Raji (cell line): ENCODE results near the gene THPO.

ENCODE experiments used
- POLR2A ChIP-seq: IDR thresholded peaks from 2 replicates; pipeline ENCODE4 v1.6.1; 2011; ENCODE audit warnings: low read depth, low read length, control low read depth; ENCODE audit not compliant: insufficient read depth

Gene THPO

DNA sequence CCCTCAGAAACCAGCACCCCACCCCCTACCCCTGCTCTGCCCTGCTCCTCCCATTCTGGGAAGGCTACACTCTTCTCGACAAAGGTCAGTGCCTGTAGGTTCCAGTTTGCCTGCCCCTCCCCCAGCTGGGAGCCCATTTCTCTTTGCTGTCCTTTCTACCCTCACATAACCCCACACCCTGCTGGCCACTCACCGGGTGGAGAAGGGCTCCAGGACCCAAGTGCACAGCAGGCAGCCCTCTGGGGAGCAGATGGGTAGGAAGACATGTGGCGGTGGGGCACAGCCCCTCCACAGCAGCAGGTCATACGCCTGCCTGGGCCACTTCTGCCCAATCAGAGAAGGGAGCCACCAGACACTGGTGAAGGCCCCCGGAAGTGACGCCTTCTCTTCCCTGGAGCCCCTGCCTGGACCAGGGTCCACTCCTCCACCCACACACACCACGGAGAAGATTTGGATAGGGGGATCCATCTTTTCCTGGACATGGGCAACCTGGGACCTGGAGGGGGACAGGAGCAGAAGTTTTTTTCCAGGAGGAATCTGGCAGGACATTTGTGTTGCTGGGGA, at the start of gene THPO:
Gene THPO (minus strand): TSS at position 326 of the 564 bp plus-strand sequence. CDS start 1,948 bp downstream, outside the sequence.
- TF ChIP-seq POLR2A, result no peak

DNA sequence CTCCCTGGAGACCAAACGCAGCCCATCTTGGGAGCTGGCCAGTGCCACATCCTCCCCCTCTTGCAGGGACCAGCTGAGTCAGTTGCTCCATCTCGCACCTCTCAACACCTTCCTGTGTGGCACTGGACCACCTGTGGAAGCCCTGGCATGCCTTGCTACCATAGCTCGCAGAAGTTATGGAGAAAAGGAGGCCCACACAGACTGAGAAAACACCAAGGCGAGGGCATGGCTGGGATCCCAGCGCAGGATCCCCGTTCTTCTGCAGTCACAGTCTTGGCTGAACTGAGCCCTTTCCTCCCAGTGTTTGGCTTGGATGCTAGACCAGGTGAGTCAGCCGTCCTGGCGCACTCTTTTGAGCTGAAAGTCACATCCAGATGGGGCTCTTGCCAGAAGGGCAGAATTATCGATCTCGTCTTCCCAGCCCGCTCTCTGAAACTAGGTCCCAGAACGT, 48.7 kb upstream of the THPO start:
- TF ChIP-seq POLR2A, result no peak

DNA sequence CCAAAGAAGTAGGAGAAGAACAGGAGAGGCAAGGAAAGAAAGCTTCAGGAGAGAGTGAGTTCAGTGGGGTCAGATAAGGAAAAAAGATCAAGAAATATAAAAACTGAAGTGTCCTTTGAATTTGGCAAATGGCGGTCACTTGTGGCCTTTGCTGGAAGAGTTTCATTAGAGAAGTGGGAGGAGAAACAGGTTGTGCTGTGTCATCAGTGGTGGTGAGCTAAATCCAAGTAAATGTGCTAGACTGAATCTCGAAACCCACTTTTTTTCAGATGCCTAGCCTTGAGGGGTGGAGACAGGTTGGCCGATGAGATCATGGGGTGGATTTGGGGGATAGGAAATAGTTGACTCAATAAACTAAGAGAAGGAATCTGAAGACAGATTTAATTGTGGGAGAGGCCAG, 45.6 kb upstream of the THPO start:
- TF ChIP-seq POLR2A, result no peak

GRCh38 chr3:184419171-184419570, 41.2 kb upstream of the THPO start:
- TF ChIP-seq POLR2A, result no peak

DNA sequence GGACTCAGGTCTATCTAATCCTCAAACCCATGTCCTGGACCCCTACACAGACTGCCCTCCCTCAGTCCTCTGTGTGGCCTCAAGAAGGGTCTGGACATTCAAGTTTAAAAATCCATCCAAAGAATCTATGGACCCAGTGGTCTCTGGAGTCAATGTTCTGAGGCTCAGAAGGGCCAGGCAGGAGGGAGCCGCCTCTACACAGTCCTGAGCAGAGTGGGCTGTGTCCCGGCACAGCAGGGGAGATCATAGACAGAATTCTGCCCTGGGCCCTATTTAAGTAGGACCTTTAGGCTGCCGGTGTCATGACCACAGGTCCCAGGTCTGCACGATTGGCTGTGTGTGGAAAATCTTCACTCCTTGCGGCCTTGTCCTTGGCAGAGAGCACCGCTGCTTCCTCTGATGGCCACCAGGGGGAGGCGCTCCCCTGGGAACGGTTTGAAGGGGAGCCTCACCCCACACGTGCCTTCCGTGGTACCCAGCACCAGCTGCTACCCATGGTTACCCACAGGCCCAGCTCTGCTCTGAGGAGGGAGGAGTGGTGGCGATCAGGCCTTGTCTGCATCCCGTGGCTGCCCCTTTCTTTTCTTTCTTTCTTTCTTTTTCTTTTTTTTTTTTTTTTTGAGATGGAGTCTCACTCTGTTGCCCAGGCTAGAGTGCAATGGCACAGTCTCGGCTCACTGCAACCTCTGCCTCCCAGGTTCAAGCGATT, 39.8 kb upstream of the THPO start:
- TF ChIP-seq POLR2A, result no peak

- no peak for TF ChIP-seq POLR2A
These were observed 37.1 kb upstream of the THPO start for GRCh38 chr3:184415203-184415490.

- TF ChIP-seq POLR2A, result no peak
These were observed 36.6 kb upstream of the THPO start for GRCh38 chr3:184414418-184415202.

- TF ChIP-seq POLR2A, result no peak
These were observed 32.0 kb upstream of the THPO start for GRCh38 chr3:184409946-184410500.

DNA sequence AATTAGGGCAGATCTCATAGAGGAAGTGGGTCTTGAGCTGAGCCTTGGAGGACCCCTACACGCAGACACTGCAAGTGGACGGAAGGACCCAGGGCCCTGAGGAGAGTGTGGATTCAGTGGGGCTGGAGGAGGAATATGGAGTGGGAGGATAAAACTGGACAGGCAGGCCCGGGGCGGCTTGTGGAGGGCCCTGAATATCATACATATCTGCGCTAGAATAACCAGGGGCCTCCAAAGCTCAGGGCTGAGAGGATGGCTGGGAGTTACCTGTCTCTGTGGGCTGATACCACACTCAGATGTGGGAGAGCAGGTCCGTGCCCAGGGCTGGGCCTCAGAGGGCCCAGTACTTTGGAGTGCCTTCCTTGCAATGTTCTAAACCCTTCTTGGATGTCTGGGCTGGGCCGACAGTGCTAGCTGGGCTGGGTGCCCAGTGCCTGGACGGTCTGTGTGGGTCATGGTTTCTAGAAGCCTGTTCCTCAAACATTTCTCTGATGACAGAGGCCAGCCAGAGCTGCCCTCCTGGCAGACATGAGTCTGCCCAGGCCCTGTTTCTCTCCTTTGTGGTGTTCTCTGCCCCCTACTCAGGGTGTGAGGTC, 31.4 kb upstream of the THPO start:
- TF ChIP-seq POLR2A, result no peak

DNA sequence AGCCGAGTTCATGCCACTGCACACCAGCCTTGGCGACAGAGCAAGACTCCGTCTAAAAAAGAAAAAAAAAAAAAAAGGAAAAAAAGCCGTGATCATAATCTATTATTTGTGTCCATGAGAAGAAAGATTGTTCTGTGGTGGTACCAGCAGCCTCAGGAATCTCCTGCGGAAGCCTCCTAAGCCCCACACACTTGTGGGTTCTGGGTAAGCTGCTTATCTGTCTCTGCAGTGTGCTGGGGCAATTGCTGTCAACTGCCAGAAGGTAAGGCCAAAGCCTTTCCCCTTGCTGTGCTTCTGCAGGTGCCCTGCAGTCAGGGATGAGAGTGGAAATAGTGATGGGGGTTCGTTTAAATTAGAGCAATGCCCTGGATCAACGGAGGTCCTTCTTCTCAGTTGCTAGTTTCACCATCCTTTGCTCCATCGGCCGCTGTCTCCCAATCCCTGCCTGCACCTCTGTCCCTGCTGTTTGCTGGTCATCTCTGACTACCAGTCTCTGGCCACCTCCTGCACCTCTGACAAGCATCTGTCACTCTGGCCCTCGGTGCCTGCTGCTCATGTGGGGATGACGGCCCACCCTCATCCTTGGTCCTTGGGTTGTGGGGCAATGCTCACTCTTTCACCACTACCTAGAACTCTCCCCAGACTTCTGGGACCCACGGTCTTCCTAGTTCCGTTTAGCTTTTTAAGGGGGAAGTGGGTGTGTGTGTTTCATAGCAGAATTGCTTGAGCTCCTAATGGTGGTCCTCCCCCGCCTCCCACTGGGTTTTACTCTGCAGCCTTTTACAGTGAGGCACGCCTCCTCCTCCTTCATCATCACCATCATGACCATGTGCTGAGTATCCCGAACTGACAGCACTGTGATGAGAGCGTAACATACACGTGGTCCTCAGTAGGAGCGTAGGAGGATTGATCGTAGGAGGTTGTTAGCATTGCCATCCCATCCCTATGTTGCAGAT, 27.3 kb upstream of the THPO start:
- TF ChIP-seq POLR2A, result no peak

GRCh38 chr3:184399410-184399809, 21.4 kb upstream of the THPO start:
- no peak for TF ChIP-seq POLR2A

- TF ChIP-seq POLR2A, result no peak
These were observed 17.3 kb upstream of the THPO start for GRCh38 chr3:184395320-184395660.

DNA sequence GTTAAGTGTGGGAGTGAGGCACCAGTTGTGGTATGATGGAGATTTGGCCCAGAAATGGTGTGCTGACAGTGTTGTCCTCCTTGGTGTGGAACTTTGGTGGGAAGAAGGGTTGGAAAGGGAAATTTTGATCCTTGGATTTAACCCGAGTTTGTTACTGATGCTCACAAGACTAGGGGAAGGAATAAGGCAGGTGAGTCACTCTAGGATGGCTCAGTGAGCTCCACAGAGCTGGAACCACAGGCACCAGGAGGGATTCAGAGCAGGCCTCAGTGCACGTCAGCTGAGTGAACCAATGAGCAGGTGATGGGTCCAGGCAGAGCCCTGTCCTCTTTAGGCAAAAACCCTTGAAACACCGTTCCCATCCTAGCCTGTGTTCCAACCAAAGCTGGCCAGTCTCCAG, 13.3 kb upstream of the THPO start:
- no peak for TF ChIP-seq POLR2A

DNA sequence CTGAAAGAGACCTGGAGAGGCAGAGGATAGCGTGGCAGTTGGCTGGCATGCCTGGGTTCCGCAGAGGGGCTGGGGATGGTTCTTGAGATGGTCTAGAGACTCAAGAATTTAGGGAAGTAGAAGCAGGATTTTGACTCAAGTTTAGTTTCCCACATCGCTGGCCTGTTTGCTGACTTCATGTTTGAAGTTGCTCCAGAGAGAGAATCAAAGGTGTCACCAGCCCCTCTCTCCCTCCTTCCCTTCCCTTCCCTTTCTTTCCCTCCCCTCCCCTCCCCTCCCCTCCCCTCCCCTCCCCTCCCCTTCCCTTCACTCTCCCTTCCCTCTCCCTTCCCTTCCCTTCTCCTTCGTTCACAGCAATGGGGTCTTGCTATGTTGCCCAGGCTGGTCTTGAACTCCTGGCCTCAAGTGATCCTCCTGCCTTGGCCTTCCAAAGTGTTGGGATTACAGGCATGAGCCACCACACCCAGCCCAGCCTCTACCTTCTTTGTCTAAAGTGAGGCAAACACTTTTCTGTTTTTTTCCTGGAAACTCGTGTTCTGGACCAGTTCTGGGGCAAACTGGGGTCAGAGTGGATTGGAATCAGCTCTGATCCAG, 12.0 kb upstream of the THPO start:
- TF ChIP-seq POLR2A, result no peak

DNA sequence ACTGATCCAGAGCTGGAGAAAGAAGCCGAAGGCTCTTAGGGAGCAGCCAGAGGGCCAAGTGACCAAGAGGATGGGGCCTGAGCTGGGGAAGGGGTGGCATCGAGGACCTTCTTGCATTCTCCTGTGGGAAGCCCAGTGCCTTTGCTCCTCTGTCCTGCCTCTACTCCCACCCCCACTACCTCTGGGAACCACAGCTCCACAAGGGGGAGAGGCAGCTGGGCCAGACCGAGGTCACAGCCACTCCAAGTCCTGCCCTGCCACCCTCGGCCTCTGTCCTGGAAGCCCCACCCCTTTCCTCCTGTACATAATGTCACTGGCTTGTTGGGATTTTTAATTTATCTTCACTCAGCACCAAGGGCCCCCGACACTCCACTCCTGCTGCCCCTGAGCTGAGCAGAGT, 11.4 kb upstream of the THPO start:
- TF ChIP-seq POLR2A, result no peak

DNA sequence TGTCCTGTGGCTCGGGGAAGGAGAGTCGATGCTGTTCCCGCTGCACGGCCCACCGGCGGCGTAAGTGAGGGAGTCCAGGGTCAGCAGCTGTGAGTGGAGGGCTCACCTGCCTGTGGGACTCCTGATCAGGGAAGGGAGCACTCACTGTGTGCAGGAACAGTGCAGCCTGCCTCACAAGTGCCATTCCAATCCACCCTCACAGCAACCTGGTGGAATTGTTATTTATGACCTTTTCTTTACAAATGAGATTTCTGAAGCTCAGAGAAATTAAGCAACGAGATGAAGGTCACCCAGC, 10.9 kb upstream of the THPO start:
- TF ChIP-seq POLR2A, result no peak
